ENCODE data around the gene PPP2R3B.
"Not testable (repeated sequence)": the region's sequence is repeated elsewhere in the genome, so short reads cannot be mapped to it uniquely, and the experiment has no call there.

Gene PPP2R3B

GRCh38 chrX:404656-405055, 17.9 kb upstream of the PPP2R3B start:
- peak in 1 of 3 experiments; percentile 72 for DNase-seq

- no peak for DNase-seq
These were observed 16.1 kb upstream of the PPP2R3B start for GRCh38 chrX:402857-403256.

- no peak for DNase-seq
These were observed 13.6 kb upstream of the PPP2R3B start for GRCh38 chrX:400258-400657.

- no peak for DNase-seq
These were observed 10.9 kb upstream of the PPP2R3B start for GRCh38 chrX:397575-397974.

- no peak for DNase-seq
These were observed 8.1 kb upstream of the PPP2R3B start for GRCh38 chrX:394830-395229.

GRCh38 chrX:392575-392846, 5.8 kb upstream of the PPP2R3B start:
- DNase-seq, result no peak

- no peak for DNase-seq
These were observed 5.2 kb upstream of the PPP2R3B start for GRCh38 chrX:391717-392574.

- DNase-seq, result no peak
These were observed 3.8 kb upstream of the PPP2R3B start for GRCh38 chrX:390459-390858.

GRCh38 chrX:389021-389441, 2.3 kb upstream of the PPP2R3B start:
- no peak for DNase-seq

GRCh38 chrX:387729-388128, 1.0 kb upstream of the PPP2R3B start:
- DNase-seq, result no peak

- DNase-seq, result no peak
These were observed 404 bp downstream of the PPP2R3B start for GRCh38 chrX:386239-386767.

- DNase-seq, result not testable (repeated sequence)
These were observed 971 bp downstream of the PPP2R3B start for GRCh38 chrX:385736-386135.

- DNase-seq, result no peak
These were observed 1.8 kb downstream of the PPP2R3B start for GRCh38 chrX:384861-385260.

GRCh38 chrX:378443-378842, 8.3 kb downstream of the PPP2R3B start:
- DNase-seq, result no peak

GRCh38 chrX:376206-376605, 10.5 kb downstream of the PPP2R3B start:
- not testable (repeated sequence) for DNase-seq

- no peak for DNase-seq
These were observed 11.3 kb downstream of the PPP2R3B start for GRCh38 chrX:375181-376036.

GRCh38 chrX:374596-374995, 12.1 kb downstream of the PPP2R3B start:
- DNase-seq, result no peak

- no peak for DNase-seq
These were observed 12.9 kb downstream of the PPP2R3B start for GRCh38 chrX:373641-374471.

- no peak for DNase-seq
These were observed 13.7 kb downstream of the PPP2R3B start for GRCh38 chrX:372856-373640.

- no peak for DNase-seq
These were observed 14.8 kb downstream of the PPP2R3B start for GRCh38 chrX:371907-372306.

- DNase-seq, result no peak
These were observed 15.6 kb downstream of the PPP2R3B start for GRCh38 chrX:370963-371745.

Measured in NCI-H1417 (cell line).